Activated CD8-positive, alpha-beta T cell treated with anti-CD3 and anti-CD28 coated beads, Interleukin-2, amount 10 ng/mL, durations not matched to agents 7 days and 5 days (primary cell): Measurements from ENCODE around the gene CTDNEP1. TPM values are rescaled to one million over a fixed set of nuclear protein-coding genes. Genes with fewer than 3 reads are reported as not detected.
A peak's percentile ranks its signal among the peaks of the same experiment; 100 is the strongest.

Experiments used
- ATAC-seq: fragments of 150-1000 bp; cut with Tn5 transposase; one replicate; pipeline ENCODE4 v1.10.0; 2021; ENCODE audit warnings: moderate library complexity
- CTCF ChIA-PET: fragments of 350-600 bp; sonication (Branson Sonifier 250); formaldehyde crosslinking; loops from one replicate; lab custom pipeline; 2021; ENCODE audit warnings: antibody characterized with exemption; lab: Charles Lee
- POLR2A ChIA-PET: fragments of 350-600 bp; sonication (Branson Sonifier 250); formaldehyde crosslinking; loops from one replicate; lab custom pipeline; 2021; ENCODE audit warnings: antibody characterized with exemption; lab: Charles Lee
- DNase-seq: peaks from one replicate; pipeline ENCODE4 v3.0.0-alpha.2; 2020
- H3K27ac Mint-ChIP-seq: one replicate; pipeline ENCODE4 v1.8.0; 2021; ENCODE audit warnings: mild to moderate bottlenecking, mixed read lengths
- H3K27me3 Mint-ChIP-seq: one replicate; pipeline ENCODE4 v1.8.0; 2021; ENCODE audit warnings: low read depth, mixed read lengths
- H3K36me3 Mint-ChIP-seq: one replicate; pipeline ENCODE4 v1.8.0; 2021; ENCODE audit warnings: low read depth, mixed read lengths
- H3K4me1 Mint-ChIP-seq: one replicate; pipeline ENCODE4 v1.8.0; 2021; ENCODE audit warnings: low read depth, mixed read lengths
- H3K4me3 Mint-ChIP-seq: one replicate; pipeline ENCODE4 v1.8.0; 2021; ENCODE audit warnings: mild to moderate bottlenecking, mixed read lengths
- H3K9me3 Mint-ChIP-seq: one replicate; pipeline ENCODE4 v1.8.0; 2022; ENCODE audit warnings: mixed read lengths; ENCODE audit not compliant: insufficient read depth
- total RNA-seq, 2 experiments: library from RNA; stranded (reverse); gene quantifications; one replicate each; pipeline ENCODE4 v1.2.3, GENCODE V29; 2021

The CTDNEP1 gene
- total RNA-seq, 2 experiments from 2014 or later: 171 to 186 TPM

DNA sequence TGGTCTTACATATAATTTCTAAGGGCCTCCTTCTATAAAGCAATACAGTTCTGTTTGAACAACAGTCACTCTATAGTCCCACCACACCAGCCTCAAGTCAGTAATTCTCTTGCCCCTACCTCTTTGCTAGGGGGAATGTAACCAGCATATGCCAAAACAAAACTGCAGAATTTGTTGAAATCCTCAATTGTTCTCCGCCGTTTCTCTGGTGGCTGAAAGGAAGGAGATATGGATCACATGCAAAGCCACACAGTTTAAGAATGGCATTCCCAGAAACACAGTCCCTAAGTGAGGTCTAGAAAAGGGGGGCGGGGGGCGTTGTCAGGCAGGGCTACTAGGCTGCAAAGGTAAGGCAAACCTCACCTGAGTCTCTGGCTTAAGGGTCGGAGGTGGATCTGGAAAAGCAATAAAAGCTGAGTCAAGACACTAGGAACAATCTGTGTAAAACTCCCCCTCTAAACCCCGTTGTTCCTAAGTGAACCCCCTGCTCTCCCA, 14.2 kb downstream of the CTDNEP1 start:
- peak overlapping the region; percentile 91 for H3K27ac Mint-ChIP-seq
- H3K4me1 Mint-ChIP-seq: peaks cover 71% of the 10 kb centered on the region
- no peaks in the 10 kb centered on the region for H3K27me3 Mint-ChIP-seq
- peaks cover 55% of the 10 kb centered on the region for H3K36me3 Mint-ChIP-seq
- no peaks in the 10 kb centered on the region for H3K9me3 Mint-ChIP-seq
- POLR2A ChIA-PET: interaction anchor here (4.7 kb wide), 1 partner anchor 15 kb away, joined by 35 read pairs; the partner anchor contains the start of genes ACADVL and DLG4
- CTCF ChIA-PET: interaction anchor here (0.8 to 5.8 kb wide), 5 partner anchors 16 to 59 kb away, joined by 3 to 36 read pairs (median 5); partner anchors contain the start of genes ACADVL and DLG4
- ATAC-seq: no peak
- peak overlapping the region; percentile 98 for H3K4me3 Mint-ChIP-seq
- DNase-seq: no peak

DNA sequence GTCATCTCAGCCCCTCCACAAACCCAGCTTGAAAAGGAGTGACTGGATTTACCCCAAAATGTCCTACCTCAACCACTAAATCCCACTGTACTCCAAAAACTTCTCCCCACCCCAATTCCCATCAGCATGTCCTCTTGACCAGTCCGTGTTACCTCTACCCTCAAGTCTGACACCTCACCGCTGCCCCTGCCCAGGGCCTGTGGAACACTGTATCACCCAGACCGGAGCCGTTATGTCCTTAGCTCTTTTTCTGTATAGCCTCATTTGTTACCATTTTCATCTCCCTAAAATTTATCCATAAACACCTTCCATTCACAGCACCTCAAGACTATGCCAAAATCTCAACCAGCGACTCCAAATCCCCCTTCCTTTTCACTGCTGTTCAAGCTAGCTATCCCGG, 14.7 kb downstream of the CTDNEP1 start:
- Mint-ChIP-seq H3K4me3 (peak overlapping the region; percentile 98), H3K27me3 (no peaks in the 10 kb centered on the region), H3K9me3 (no peaks in the 10 kb centered on the region), H3K36me3 (peaks cover 55% of the 10 kb centered on the region), H3K27ac (peak overlapping the region; percentile 91), H3K4me1 (peaks cover 71% of the 10 kb centered on the region)
- CTCF ChIA-PET: interaction anchor here (0.8 to 5.8 kb wide), 3 partner anchors 16 to 60 kb away, joined by 3 to 36 read pairs (median 5); partner anchors contain the start of genes ACADVL and DLG4
- POLR2A ChIA-PET: interaction anchor here (4.7 kb wide), 1 partner anchor 15 kb away, joined by 35 read pairs; the partner anchor contains the start of genes ACADVL and DLG4
- no peak for ATAC-seq
- no peak for DNase-seq

DNA sequence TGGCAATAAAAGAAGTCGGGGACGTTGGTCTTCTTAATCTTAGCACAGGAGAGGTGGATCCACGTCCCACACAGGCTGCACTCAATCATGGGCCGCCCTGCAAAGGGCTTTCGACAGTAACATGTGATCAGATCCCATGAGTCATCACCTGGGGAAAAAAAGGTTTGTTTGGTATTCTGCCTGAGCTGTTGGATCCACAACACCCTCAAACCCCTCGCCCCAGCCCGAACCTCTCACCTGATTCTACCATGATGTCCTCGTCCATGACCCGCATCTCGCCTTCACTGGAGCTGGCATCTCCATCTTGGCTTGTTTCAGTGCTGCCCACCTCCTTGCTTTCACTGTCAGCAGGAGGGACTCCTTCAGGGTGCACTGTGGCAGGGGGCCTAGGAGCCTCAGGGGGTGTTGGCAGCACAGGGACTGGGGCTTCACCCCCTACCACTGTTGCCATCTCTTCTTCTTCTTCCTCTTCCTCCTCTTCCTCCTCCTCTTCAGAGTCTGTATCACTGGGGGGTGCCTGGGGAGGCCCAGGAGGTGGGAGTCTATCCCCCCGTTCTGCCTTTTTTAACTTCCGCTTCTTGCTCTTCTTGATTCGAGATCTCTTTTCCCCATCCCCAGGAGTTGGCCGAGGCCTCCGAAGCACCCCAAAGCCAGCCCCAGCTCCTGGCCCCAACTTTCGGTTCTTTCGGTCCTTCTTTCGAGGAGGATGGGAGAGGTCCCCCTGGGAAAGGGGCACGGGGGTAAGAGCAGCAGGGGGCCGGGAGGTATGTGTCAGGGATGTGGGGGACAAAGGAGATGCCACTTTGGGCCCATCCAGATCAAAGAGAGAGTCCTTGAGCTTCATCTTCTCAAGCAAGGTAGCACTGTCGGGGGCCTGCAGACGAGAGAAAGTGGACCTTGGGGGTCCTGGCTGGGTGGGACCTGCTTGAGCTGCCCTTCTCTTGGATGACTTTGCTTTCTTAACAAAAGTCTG, 15.6 kb downstream of the CTDNEP1 start:
- ChIA-PET CTCF (interaction anchor here (5.8 kb wide), 1 partner anchor 15 kb away, joined by 36 read pairs; the partner anchor contains the start of genes ACADVL and DLG4), POLR2A (interaction anchor here (0.6 to 4.7 kb wide), 2 partner anchors 14 to 32 kb away, joined by 3 to 35 read pairs; partner anchors contain the start of genes ACADVL and DLG4)
- H3K27ac Mint-ChIP-seq: peak overlapping the region; percentile 58
- peak overlapping the region; percentile 7 for H3K4me3 Mint-ChIP-seq
- H3K27me3 Mint-ChIP-seq: no peaks in the 10 kb centered on the region
- peaks cover 50% of the 10 kb centered on the region for H3K36me3 Mint-ChIP-seq
- H3K4me1 Mint-ChIP-seq: peaks cover 63% of the 10 kb centered on the region
- no peak for DNase-seq
- no peaks in the 10 kb centered on the region for H3K9me3 Mint-ChIP-seq
- ATAC-seq: no peak

DNA sequence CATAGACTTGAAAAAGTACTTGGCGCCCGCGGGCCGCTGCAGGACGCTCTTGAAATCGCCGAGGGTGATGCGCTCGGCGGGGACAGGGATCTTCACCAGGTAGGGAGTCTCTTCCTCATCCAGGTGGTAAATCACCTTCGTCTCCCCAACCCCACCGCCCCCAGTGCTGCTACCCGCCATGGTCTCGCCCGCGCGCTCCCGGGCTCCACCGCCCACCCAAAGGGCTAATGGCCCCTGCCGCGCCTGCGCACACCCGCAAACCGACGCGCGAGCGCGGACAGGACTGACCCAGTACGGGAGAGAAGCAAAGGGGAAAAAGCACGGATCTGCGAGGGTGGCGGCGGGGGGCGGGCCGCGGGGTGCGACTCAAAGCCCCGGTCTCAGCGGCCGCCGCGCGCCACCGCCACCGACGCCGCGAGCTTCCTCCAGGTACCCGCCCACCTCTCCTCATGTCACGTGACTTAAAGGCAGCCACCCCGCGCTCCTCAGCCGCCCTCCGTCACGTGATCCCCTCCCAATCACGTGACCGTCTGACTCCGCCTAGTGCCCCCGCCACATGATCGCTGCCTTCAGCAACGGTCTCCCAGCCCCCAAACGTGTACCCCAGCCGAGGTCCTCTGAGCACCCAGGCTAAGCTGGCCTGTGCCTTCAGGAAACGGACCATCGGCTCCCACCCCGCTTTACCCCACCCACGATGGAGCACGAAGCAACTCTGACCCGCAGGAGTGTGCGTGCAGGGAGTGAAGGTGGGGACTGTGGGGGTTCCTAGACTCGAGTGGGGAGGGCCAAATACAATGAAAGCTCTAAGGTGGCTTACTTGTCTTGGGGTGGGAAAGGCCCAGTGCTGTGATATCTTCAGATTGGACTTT, 17.2 kb downstream of the CTDNEP1 start, which contains the start of gene DVL2:
Gene DVL2, minus strand, starts transcription at position 435 of the 869 bp plus-strand sequence. Its CDS starts 255 bp downstream, at position 180.
- no peaks in the 10 kb centered on the region for H3K27me3 Mint-ChIP-seq
- CTCF ChIA-PET: interaction anchor here (0.9 to 5.8 kb wide), 2 partner anchors 14 to 188 kb away, joined by 3 to 36 read pairs; partner anchors contain the start of genes ACADVL and DLG4
- peak within 1 kb of the TSS; percentile 90 for H3K4me3 Mint-ChIP-seq
- no peaks in the 10 kb centered on the region for H3K9me3 Mint-ChIP-seq
- H3K4me1 Mint-ChIP-seq: peaks cover 51% of the 10 kb centered on the region
- POLR2A ChIA-PET: interaction anchor here (0.6 to 2.2 kb wide), 5 partner anchors 8 to 115 kb away, joined by 3 to 11 read pairs (median 3); partner anchors contain the start of genes CTDNEP1 and GABARAP
- ATAC-seq: peak; percentile 54
- H3K36me3 Mint-ChIP-seq: peaks cover 51% of the 10 kb centered on the region
- peak; percentile 97 for DNase-seq
- peak within 1 kb of the TSS; percentile 83 for H3K27ac Mint-ChIP-seq

DNA sequence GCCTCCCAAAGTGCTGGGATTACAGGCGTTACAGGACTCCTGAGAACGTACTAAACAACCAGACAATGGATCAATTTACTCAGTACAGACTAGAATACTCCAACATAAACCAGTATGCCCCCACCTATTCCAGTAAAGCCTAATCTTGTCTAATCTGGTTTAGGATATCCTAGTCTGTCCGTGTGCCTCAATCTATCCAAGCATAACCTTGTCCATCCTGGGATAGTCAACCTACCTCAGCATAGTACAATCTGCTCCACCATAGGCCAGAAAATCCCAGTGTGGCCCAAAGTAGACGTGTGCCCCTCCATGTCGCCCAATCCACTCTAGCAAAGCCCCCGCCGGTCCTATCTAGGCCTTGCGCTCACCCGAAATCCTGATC, 17.8 kb downstream of the CTDNEP1 start:
- no peak for DNase-seq
- H3K36me3 Mint-ChIP-seq: peaks cover 54% of the 10 kb centered on the region
- H3K27me3 Mint-ChIP-seq: no peaks in the 10 kb centered on the region
- H3K27ac Mint-ChIP-seq: peak overlapping the region; percentile 83
- no peak for ATAC-seq
- H3K9me3 Mint-ChIP-seq: no peaks in the 10 kb centered on the region
- peak overlapping the region; percentile 90 for H3K4me3 Mint-ChIP-seq
- ChIA-PET CTCF (interaction anchor here (5.8 kb wide), 1 partner anchor 13 kb away, joined by 36 read pairs; the partner anchor contains the start of genes ACADVL and DLG4), POLR2A (interaction anchor here (0.6 to 2.2 kb wide), 4 partner anchors 9 to 116 kb away, joined by 3 to 11 read pairs (median 3); partner anchors contain the start of genes CTDNEP1 and GABARAP)
- H3K4me1 Mint-ChIP-seq: peaks cover 51% of the 10 kb centered on the region

DNA sequence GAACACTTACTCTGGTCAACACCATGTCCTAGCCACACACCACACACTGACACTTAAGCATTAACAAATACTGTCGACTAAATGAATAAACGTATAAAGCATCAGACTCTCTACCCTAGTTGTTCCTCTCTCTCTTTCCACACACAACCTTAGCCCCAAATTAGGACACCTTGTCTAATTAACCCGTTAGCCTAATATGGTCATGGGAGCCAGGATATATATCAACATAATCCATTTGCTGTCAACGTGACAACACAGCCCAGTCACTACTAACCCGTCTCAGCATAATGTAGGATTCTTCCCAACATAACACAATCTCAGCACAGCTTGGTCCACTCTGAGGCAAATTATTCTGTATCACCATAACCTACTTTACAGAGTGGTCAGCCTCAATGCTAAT, 19.4 kb downstream of the CTDNEP1 start:
- Mint-ChIP-seq H3K9me3 (no peaks in the 10 kb centered on the region), H3K27ac (no peak overlapping the region), H3K4me1 (peaks cover 46% of the 10 kb centered on the region), H3K27me3 (no peaks in the 10 kb centered on the region), H3K36me3 (peaks cover 58% of the 10 kb centered on the region), H3K4me3 (peak overlapping the region; percentile 90)
- no peak for DNase-seq
- ATAC-seq: no peak
- ChIA-PET POLR2A (interaction anchor here (1.5 kb wide), 1 partner anchor 11 kb away, joined by 3 read pairs; no protein-coding TSS in a partner anchor), CTCF (interaction anchor here (5.8 kb wide), 1 partner anchor 12 kb away, joined by 36 read pairs; the partner anchor contains the start of genes ACADVL and DLG4)

DNA sequence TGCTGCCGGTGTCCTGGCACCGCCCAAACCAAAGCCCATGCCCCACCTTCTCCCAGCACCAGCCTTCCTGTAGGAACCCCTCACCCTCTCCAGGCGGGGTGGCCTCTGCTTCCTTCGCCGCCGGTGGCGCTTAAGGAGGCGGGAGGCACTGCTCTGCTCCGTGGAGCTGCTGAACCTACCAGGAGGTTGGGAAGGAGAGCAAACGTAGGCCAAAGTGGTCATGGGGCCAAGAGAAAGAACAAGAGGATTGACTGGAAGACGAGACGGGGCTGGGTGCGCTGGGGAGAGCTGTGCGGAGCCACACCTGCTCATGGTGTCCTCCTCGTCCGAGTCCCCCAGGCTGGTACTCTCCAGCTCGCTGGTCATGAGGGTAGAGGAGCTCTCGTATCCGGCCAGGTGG, 22.0 kb downstream of the CTDNEP1 start:
- POLR2A ChIA-PET: interaction anchor here (0.8 to 1.1 kb wide), 2 partner anchors 9 to 10 kb away, joined by 3 to 5 read pairs; partner anchors contain the start of gene DLG4
- H3K4me1 Mint-ChIP-seq: peaks cover 20% of the 10 kb centered on the region
- no peaks in the 10 kb centered on the region for H3K27me3 Mint-ChIP-seq
- DNase-seq: no peak
- no peak for ATAC-seq
- H3K36me3 Mint-ChIP-seq: peaks cover 40% of the 10 kb centered on the region
- no peaks in the 10 kb centered on the region for H3K9me3 Mint-ChIP-seq
- CTCF ChIA-PET: interaction anchor here (0.9 kb wide), 1 partner anchor 9 kb away, joined by 4 read pairs; no protein-coding TSS in a partner anchor
- no peak overlapping the region for H3K27ac Mint-ChIP-seq
- H3K4me3 Mint-ChIP-seq: no peak overlapping the region

DNA sequence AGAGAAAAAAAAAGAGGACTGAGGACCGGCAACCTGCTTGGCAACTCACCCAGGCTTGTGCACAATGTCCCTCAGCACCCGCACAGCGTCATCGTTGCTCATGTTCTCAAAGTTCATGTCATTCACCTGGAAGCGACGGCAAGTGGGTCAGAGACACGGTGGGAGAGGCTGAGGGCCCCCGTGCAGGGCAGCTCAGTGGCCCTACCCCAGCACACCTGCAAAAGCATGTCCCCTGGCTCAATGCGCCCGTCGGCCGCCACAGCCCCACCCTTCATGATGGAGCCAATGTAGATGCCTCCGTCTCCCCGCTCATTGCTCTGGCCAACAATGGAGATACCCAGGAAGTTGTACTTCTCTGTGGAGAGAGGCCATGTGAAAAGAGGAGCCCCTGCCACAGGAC, 22.6 kb downstream of the CTDNEP1 start:
- no peak overlapping the region for H3K27ac Mint-ChIP-seq

DNA sequence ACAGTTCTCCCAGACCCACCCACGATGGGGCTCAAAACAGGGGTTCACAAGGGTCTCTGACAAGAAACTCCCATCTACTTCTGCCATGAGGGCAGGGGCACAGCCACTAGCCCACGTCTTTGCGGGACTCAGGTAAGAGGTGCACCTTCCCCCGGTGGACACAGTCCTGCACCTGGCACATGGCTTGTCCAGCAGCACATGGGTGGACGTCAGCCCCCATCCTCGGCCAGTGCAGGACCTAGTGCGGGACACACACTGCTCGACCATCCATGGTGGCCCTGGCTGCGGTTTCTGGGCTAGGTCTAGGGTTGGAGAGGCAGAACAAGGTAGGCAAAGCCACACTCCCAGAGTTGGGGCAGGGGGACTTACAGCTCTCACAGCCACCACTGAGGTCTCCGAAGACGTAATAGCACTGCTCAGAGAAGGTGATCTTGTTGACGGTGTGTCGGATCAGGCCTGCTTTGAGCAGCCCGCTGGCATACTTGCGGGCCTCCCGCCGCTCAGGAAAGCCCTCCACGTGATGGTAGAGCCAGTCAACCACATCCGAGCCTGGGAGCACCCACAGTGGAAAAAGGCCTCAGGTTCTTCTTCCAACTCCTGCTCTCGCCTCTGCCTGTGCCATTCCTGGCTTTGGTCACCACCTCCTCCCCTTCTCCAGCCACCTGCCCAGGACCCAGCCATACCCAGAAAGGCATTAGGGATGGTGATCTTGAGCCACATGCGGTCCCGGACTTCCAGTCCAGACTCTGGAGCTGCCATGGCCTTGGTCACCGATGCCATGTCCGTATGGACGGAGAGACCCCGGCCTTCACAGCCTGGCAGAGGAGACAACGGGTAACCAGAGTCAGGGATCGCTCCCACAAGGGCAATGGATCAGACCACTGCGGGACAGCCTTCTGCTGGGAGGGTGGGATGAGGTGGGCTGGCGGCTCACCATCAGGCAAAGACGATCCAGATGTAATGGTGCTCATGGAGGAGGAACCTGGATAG, 24.5 kb downstream of the CTDNEP1 start:
- DNase-seq (no peak), ATAC-seq (no peak)
- ChIA-PET CTCF (no interaction called here), POLR2A (no interaction called here)
- Mint-ChIP-seq H3K4me3 (no peak overlapping the region), H3K27me3 (no peaks in the 10 kb centered on the region), H3K9me3 (no peaks in the 10 kb centered on the region), H3K36me3 (peaks cover 44% of the 10 kb centered on the region), H3K4me1 (peaks cover 4% of the 10 kb centered on the region), H3K27ac (no peak overlapping the region)

More for the DNA sequence above, 22.6 kb downstream of the CTDNEP1 start:
- Mint-ChIP-seq H3K27me3 (no peaks in the 10 kb centered on the region), H3K36me3 (peaks cover 42% of the 10 kb centered on the region), H3K4me3 (no peak overlapping the region), H3K9me3 (no peaks in the 10 kb centered on the region), H3K4me1 (peaks cover 19% of the 10 kb centered on the region)
- ChIA-PET CTCF (interaction anchor here (0.9 kb wide), 1 partner anchor 8 kb away, joined by 4 read pairs; no protein-coding TSS in a partner anchor), POLR2A (no interaction called here)
- ATAC-seq (no peak), DNase-seq (no peak)
